Astrocyte of the spinal cord (primary cell): Measurements from ENCODE around the gene BCL2L15.

Source experiments
- DNase-seq: peaks from one replicate; pipeline ENCODE4 v3.0.0; 2011; ENCODE audit warnings: low read depth, low spot score
- H3K4me3 ChIP-seq: 2 replicates; pipeline ENCODE4 v1.5.1; 2011; ENCODE audit warnings: low read depth, mild to moderate bottlenecking, low read length, moderate library complexity
- CTCF ChIP-seq: IDR thresholded peaks from 2 replicates; pipeline ENCODE4 v1.5.1; 2012; ENCODE audit warnings: low read depth, mild to moderate bottlenecking, low read length, inconsistent platforms
- in situ Hi-C: cut with HindIII; loops from 2 replicates; pipeline ENCODE4 v1.10.0; 2017; ENCODE audit warnings: low sequenced_read_pairs

The BCL2L15 gene

GRCh38 chr1:113890816-113891215 lies 3.4 kb upstream of the BCL2L15 start:
- H3K4me3 ChIP-seq, result no peak overlapping the region
- no peak for DNase-seq
- no peak for TF ChIP-seq CTCF
- in situ Hi-C loops, result no loop called here

- no peak for DNase-seq
- no peak for TF ChIP-seq CTCF
- H3K4me3 ChIP-seq, result no peak overlapping the region
- in situ Hi-C loops, result no loop called here
Measured at GRCh38 chr1:113886417-113887401, 672 bp downstream of the BCL2L15 start.

- in situ Hi-C loops, result no loop called here
- no peak for TF ChIP-seq CTCF
- no peak overlapping the region for H3K4me3 ChIP-seq
- DNase-seq, result no peak
Measured at GRCh38 chr1:113881661-113882060, 5.7 kb downstream of the BCL2L15 start.

GRCh38 chr1:113879739-113880038 lies 7.7 kb downstream of the BCL2L15 start:
- no peak overlapping the region for H3K4me3 ChIP-seq
- no peak for TF ChIP-seq CTCF
- no peak for DNase-seq
- in situ Hi-C loops, result no loop called here

- in situ Hi-C loops, result no loop called here
- no peak for TF ChIP-seq CTCF
- DNase-seq, result no peak
- no peak overlapping the region for H3K4me3 ChIP-seq
Measured at GRCh38 chr1:113876176-113876575, 11.2 kb downstream of the BCL2L15 start.

- no peak overlapping the region for H3K4me3 ChIP-seq
- in situ Hi-C loops, result no loop called here
- no peak for TF ChIP-seq CTCF
- no peak for DNase-seq
Measured at GRCh38 chr1:113875714-113876113, 11.7 kb downstream of the BCL2L15 start.
